ENCODE results near the gene STAB2. TPM values are rescaled to one million over a fixed set of nuclear protein-coding genes. Genes with fewer than 3 reads are reported as not detected.
A peak's percentile ranks its signal among the peaks of the same experiment; 100 is the strongest.

Gene STAB2
- total RNA-seq = under 1 TPM; 0.21 to 0.45 TPM
- polyA plus RNA-seq = not detected
- long read RNA-seq, donor 1, partial matches to known transcripts = 12 of 27 reads
- long read RNA-seq, donor 1, other reads (novel, unspliced or antisense) = 15 of 27 reads
- long read RNA-seq, donor 2, partial matches to known transcripts = 2 of 5 reads
- long read RNA-seq, donor 2, other reads (novel, unspliced or antisense) = 3 of 5 reads

- intact Hi-C loops (cut with DNase I) = no loop called here
- no peaks in the 10 kb centered on the region for H3K27me3 ChIP-seq (ENCODE audit: control insufficient read depth in 1 of 2, insufficient read depth in 2 of 2, low read length in 1 of 2)
- ATAC-seq (ENCODE audit: low FRiP score) (no peak), DNase-seq (no peak)
- no peaks in the 10 kb centered on the region for H3K9me3 ChIP-seq (ENCODE audit: control insufficient read depth, low read length)
- H3K4me1 ChIP-seq (ENCODE audit: control insufficient read depth in 1 of 2, insufficient read depth in 2 of 2, low read length in 2 of 2) = no peaks in the 10 kb centered on the region
- no peak within 1 kb of the TSS for H3K27ac ChIP-seq (ENCODE audit: low read depth in 1 of 2, low read length in 2 of 2)
- no peak within 1 kb of the TSS for H3K4me3 ChIP-seq (ENCODE audit: low read length in 2 of 2)
- H3K36me3 ChIP-seq (ENCODE audit: control insufficient read depth in 1 of 2, insufficient read depth in 2 of 2, low read length in 1 of 2) = no peaks in the 10 kb centered on the region
- 41 to 56% methylated on average over 9 of the region's 9 CpGs for WGBS, 2 donors
Observed at GRCh38 chr12:103586791-103587370, at the start of gene STAB2. TSS of gene STAB2 (plus strand) at chr12:103587273. CDS start at chr12:103587477, 204 bp downstream.

DNA sequence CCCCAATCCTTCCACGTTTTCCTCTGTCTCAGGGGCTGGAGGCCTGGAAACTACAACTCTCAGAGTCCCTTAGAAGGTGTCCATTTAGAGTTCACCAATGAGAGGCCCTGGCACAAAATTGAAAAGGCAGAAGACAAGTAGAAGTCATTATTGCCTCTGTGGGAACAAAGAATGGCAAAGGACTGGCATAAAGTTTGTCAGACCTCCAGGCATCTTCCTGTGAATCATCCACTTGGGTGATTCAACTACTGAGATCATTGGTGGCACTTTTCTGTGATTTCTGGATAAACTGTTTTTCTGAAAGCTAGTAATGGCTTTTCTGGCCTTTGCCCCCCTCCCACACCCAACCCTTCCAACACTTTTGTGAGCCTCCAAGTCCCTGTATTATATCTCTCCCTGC lies 48.7 kb upstream of the STAB2 start:
- H3K9me3 ChIP-seq (ENCODE audit: control insufficient read depth, low read length) = no peaks in the 10 kb centered on the region
- intact Hi-C loops (cut with DNase I) = no loop called here
- no peak overlapping the region for H3K27ac ChIP-seq (ENCODE audit: low read depth in 1 of 2, low read length in 2 of 2)
- H3K4me3 ChIP-seq (ENCODE audit: low read length in 2 of 2) = no peak overlapping the region
- no peaks in the 10 kb centered on the region for H3K4me1 ChIP-seq (ENCODE audit: control insufficient read depth in 1 of 2, insufficient read depth in 2 of 2, low read length in 2 of 2)
- WGBS, 2 donors = 50 to 60% methylated on average over 1 of the region's 1 CpG
- ATAC-seq (ENCODE audit: low FRiP score) (no peak), DNase-seq (no peak)
- H3K27me3 ChIP-seq (ENCODE audit: control insufficient read depth in 1 of 2, insufficient read depth in 2 of 2, low read length in 1 of 2) = no peaks in the 10 kb centered on the region
- H3K36me3 ChIP-seq (ENCODE audit: control insufficient read depth in 1 of 2, insufficient read depth in 2 of 2, low read length in 1 of 2) = no peaks in the 10 kb centered on the region

DNA sequence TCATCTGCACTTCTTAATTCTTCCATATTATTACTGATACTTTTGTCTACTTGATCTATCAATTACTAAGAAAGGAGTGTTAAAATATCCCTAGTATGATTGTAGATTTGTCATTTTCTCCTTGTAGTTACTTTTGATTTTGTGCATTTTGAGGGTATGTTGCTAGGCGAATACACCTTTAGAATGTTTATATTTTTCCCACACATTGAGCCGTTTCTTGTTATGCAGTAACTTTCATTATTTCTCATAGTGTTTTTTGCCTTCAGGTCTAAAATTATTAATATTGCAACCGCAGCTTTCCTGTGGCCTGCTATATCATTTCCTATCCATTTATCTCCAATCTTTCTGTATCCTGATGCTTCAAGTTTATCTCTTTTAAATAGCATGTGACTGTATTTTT lies 46.8 kb upstream of the STAB2 start:
- ATAC-seq (ENCODE audit: low FRiP score) (no peak), DNase-seq (no peak)
- Histone ChIP-seq H3K4me3 (ENCODE audit: low read length in 2 of 2) (no peak overlapping the region), H3K27ac (ENCODE audit: low read depth in 1 of 2, low read length in 2 of 2) (no peak overlapping the region), H3K9me3 (ENCODE audit: control insufficient read depth, low read length) (no peaks in the 10 kb centered on the region), H3K4me1 (ENCODE audit: control insufficient read depth in 1 of 2, insufficient read depth in 2 of 2, low read length in 2 of 2) (no peaks in the 10 kb centered on the region), H3K27me3 (ENCODE audit: control insufficient read depth in 1 of 2, insufficient read depth in 2 of 2, low read length in 1 of 2) (no peaks in the 10 kb centered on the region), H3K36me3 (ENCODE audit: control insufficient read depth in 1 of 2, insufficient read depth in 2 of 2, low read length in 1 of 2) (no peaks in the 10 kb centered on the region)
- intact Hi-C loops (cut with DNase I) = no loop called here
- 59 to 77% methylated on average over 3 of the region's 3 CpGs for WGBS, 2 donors

GRCh38 chr12:103542078-103542477 lies 45.0 kb upstream of the STAB2 start:
- no peak for ATAC-seq (ENCODE audit: low FRiP score)
- Histone ChIP-seq H3K4me3 (ENCODE audit: low read length in 2 of 2) (no peak overlapping the region), H3K27ac (ENCODE audit: low read depth in 1 of 2, low read length in 2 of 2) (no peak overlapping the region), H3K36me3 (ENCODE audit: control insufficient read depth in 1 of 2, insufficient read depth in 2 of 2, low read length in 1 of 2) (no peaks in the 10 kb centered on the region), H3K9me3 (ENCODE audit: control insufficient read depth, low read length) (no peaks in the 10 kb centered on the region), H3K4me1 (ENCODE audit: control insufficient read depth in 1 of 2, insufficient read depth in 2 of 2, low read length in 2 of 2) (no peaks in the 10 kb centered on the region), H3K27me3 (ENCODE audit: control insufficient read depth in 1 of 2, insufficient read depth in 2 of 2, low read length in 1 of 2) (no peaks in the 10 kb centered on the region)
- DNase-seq = no peak
- WGBS, 2 donors = 14 to 28% methylated on average over 3 of the region's 3 CpGs
- intact Hi-C loops (cut with DNase I) = no loop called here

- no peak for DNase-seq
- Histone ChIP-seq H3K9me3 (ENCODE audit: control insufficient read depth, low read length) (no peaks in the 10 kb centered on the region), H3K4me3 (ENCODE audit: low read length in 2 of 2) (no peak overlapping the region), H3K27me3 (ENCODE audit: control insufficient read depth in 1 of 2, insufficient read depth in 2 of 2, low read length in 1 of 2) (no peaks in the 10 kb centered on the region), H3K27ac (ENCODE audit: low read depth in 1 of 2, low read length in 2 of 2) (no peak overlapping the region), H3K4me1 (ENCODE audit: control insufficient read depth in 1 of 2, insufficient read depth in 2 of 2, low read length in 2 of 2) (no peaks in the 10 kb centered on the region), H3K36me3 (ENCODE audit: control insufficient read depth in 1 of 2, insufficient read depth in 2 of 2, low read length in 1 of 2) (no peaks in the 10 kb centered on the region)
- WGBS, 2 donors = 54 to 89% methylated on average over 2 of the region's 2 CpGs
- ATAC-seq (ENCODE audit: low FRiP score) = no peak
- intact Hi-C loops (cut with DNase I) = loop anchor here in 1 of 2 donors (5.0 kb wide), 3 partner anchors 600 to 1610 kb away; no protein-coding TSS in a partner anchor
Observed at GRCh38 chr12:103546959-103547358, 40.1 kb upstream of the STAB2 start.

DNA sequence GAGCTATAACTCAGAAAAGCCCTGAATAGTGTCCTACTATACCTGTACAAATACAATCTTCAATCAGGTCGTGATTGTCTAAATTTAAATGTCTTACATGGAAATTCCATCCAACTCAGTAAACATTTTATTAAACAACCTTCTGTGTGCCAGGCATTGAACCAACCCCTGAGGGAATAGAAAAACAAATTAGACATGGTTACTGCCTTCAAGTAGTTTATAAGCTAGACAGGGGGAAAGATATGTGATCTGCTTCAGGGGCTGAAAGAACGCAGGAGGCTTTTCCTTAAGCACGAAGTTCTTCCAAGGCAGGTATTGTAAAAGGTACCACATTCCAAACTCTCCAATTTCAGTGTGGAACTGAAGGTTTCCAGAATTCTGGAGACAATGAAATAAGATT lies 39.7 kb upstream of the STAB2 start:
- 36 to 44% methylated on average over 3 of the region's 3 CpGs for WGBS, 2 donors
- H3K36me3 ChIP-seq (ENCODE audit: control insufficient read depth in 1 of 2, insufficient read depth in 2 of 2, low read length in 1 of 2) = no peaks in the 10 kb centered on the region
- no peaks in the 10 kb centered on the region for H3K4me1 ChIP-seq (ENCODE audit: control insufficient read depth in 1 of 2, insufficient read depth in 2 of 2, low read length in 2 of 2)
- no peaks in the 10 kb centered on the region for H3K9me3 ChIP-seq (ENCODE audit: control insufficient read depth, low read length)
- no peak overlapping the region for H3K27ac ChIP-seq (ENCODE audit: low read depth in 1 of 2, low read length in 2 of 2)
- intact Hi-C loops (cut with DNase I) = loop anchor here in 1 of 2 donors (5.0 kb wide), 3 partner anchors 600 to 1610 kb away; no protein-coding TSS in a partner anchor
- H3K4me3 ChIP-seq (ENCODE audit: low read length in 2 of 2) = no peak overlapping the region
- no peak for DNase-seq
- H3K27me3 ChIP-seq (ENCODE audit: control insufficient read depth in 1 of 2, insufficient read depth in 2 of 2, low read length in 1 of 2) = no peaks in the 10 kb centered on the region
- no peak for ATAC-seq (ENCODE audit: low FRiP score)

DNA sequence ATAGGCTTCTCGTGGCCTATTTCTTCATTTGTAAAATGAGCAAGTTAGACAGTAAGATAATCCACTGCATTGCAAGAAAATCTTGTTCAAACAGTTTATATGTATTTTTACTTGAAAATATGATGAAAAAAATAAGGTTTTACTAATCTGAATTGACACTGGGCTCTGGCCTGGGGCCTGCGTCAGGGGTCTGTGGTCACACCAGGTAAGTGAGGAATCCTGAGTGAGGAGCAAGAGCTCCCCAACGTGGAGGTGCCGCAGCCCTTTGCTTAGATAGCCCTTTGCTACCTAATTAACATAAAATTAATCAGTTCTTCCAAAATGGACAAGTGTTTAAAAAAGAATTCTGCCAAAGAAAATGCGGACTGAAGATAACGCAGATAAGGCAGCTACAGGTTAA lies 39.1 kb upstream of the STAB2 start:
- WGBS, 2 donors = 65 to 70% methylated on average over 6 of the region's 6 CpGs
- H3K36me3 ChIP-seq (ENCODE audit: control insufficient read depth in 1 of 2, insufficient read depth in 2 of 2, low read length in 1 of 2) = no peaks in the 10 kb centered on the region
- no peak overlapping the region for H3K4me3 ChIP-seq (ENCODE audit: low read length in 2 of 2)
- H3K9me3 ChIP-seq (ENCODE audit: control insufficient read depth, low read length) = no peaks in the 10 kb centered on the region
- no peak overlapping the region for H3K27ac ChIP-seq (ENCODE audit: low read depth in 1 of 2, low read length in 2 of 2)
- no peak for ATAC-seq (ENCODE audit: low FRiP score)
- DNase-seq = no peak
- intact Hi-C loops (cut with DNase I) = loop anchor here in 1 of 2 donors (5.0 kb wide), 3 partner anchors 601 to 1611 kb away; no protein-coding TSS in a partner anchor
- H3K4me1 ChIP-seq (ENCODE audit: control insufficient read depth in 1 of 2, insufficient read depth in 2 of 2, low read length in 2 of 2) = no peaks in the 10 kb centered on the region
- peaks cover 0 to 2% of the 10 kb centered on the region in 2 donors for H3K27me3 ChIP-seq (ENCODE audit: control insufficient read depth in 1 of 2, insufficient read depth in 2 of 2, low read length in 1 of 2)

GRCh38 chr12:103548622-103549601 lies 38.2 kb upstream of the STAB2 start:
- no peak overlapping the region for H3K4me3 ChIP-seq (ENCODE audit: low read length in 2 of 2)
- H3K4me1 ChIP-seq (ENCODE audit: control insufficient read depth in 1 of 2, insufficient read depth in 2 of 2, low read length in 2 of 2) = no peaks in the 10 kb centered on the region
- H3K27ac ChIP-seq (ENCODE audit: low read depth in 1 of 2, low read length in 2 of 2) = no peak overlapping the region
- WGBS, 2 donors = 21 to 24% methylated on average over 10 of the region's 10 CpGs
- H3K36me3 ChIP-seq (ENCODE audit: control insufficient read depth in 1 of 2, insufficient read depth in 2 of 2, low read length in 1 of 2) = no peaks in the 10 kb centered on the region
- peak; percentile 74 for ATAC-seq (ENCODE audit: low FRiP score)
- H3K9me3 ChIP-seq (ENCODE audit: control insufficient read depth, low read length) = no peaks in the 10 kb centered on the region
- H3K27me3 ChIP-seq (ENCODE audit: control insufficient read depth in 1 of 2, insufficient read depth in 2 of 2, low read length in 1 of 2) = peaks cover 0 to 2% of the 10 kb centered on the region in 2 donors
- DNase-seq = peak in 1 of 2 donors; percentile 51
- intact Hi-C loops (cut with DNase I) = loop anchor here in 1 of 2 donors (5.0 kb wide), 3 partner anchors 602 to 1612 kb away; no protein-coding TSS in a partner anchor
